GM18907 (cell line): ENCODE data around the gene ACRV1.
"Not testable (repeated sequence)": the region's sequence is repeated elsewhere in the genome, so short reads cannot be mapped to it uniquely, and the experiment has no call there.

Experiments used
- ATAC-seq: cut with Tn5 transposase; IDR thresholded peaks from one replicate; pipeline ENCODE4 v1.9.1; 2021; ENCODE audit warnings: mild to moderate bottlenecking, moderate library complexity; ENCODE audit not compliant: unreplicated experiment

The ACRV1 gene

DNA sequence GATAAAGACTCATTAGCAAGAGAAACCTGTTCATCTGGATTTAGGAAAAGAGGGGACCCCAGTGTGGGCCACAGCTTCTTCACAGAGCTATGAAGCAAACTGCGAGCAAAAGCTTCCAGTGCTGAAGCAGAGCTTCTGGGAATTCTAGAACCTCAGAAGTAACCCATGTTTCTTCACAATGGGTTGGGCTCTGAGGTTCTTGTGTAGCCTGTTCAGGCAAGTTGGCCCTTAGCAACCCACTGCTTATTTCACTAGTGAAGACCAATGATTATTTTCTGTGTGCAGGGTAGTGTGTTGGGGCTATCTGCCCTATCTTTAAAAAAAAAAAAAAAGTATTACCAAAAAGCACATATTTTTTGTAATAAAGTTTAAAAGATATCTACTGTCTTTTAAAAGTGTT, at the start of gene ACRV1:
Gene ACRV1 (minus strand): TSS at position 101 of the 400 bp plus-strand sequence. CDS start 67 bp downstream, at position 34.
- no peak for ATAC-seq

DNA sequence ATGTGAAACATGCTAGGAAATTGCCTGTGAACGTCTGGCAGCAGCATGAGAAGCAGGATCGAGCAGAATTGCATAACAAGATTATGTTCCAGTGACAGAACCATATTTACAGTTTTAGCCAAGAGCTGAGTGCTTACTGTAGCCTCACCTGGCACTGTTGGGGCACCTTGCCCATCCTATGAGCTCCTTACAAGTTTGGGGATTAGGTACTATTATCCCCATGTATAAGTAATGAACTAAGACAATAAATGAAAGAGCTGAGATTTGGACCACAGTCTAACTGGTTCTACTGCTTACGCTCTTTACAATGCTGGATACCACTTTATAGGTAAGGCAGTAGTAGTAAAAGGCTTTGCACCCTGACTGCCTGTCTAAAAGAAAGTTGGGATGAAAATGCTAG, 48.3 kb upstream of the ACRV1 start:
- ATAC-seq: no peak

GRCh38 chr11:125724125-125724524, 43.5 kb upstream of the ACRV1 start:
- ATAC-seq: no peak

DNA sequence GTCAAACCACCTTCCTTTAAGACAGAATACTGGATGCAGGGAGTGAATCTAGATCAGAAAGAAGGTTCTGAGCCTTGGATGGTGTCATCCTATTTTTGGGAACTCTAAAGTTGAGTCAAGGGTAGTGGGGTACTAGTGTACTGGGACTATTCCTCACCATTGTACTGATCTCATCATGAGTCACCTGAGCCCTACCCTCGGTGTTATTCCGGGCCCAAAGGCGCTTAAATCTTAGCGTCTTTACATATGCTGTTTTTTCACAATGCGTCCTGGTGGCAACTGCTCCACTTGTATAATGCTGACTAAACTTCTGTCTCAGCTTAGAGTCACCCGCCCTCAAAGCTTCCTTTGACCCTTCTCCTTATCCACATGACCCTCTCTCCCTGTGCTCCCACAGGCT, 40.1 kb upstream of the ACRV1 start:
- ATAC-seq: no peak

DNA sequence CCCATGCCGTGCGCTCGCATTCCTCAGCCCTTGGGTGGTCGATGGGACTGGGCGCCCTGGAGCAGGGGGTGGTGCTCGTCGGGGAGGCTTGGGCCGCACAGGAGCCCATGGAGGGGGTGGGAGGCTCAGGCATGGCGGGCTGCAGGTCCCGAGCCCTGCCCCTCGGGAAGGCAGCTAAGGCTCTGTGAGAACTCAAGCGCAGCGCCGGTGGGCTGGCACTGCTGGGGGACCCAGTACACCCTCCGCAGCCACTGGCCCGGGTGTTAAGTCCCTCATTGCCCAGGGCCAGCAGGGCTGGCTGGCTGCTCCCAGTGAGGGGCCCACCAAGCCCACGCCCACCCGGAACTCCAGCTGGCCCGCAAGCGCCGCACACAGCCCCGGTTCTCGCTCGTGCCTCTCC, 24.0 kb upstream of the ACRV1 start:
- ATAC-seq: not testable (repeated sequence)

DNA sequence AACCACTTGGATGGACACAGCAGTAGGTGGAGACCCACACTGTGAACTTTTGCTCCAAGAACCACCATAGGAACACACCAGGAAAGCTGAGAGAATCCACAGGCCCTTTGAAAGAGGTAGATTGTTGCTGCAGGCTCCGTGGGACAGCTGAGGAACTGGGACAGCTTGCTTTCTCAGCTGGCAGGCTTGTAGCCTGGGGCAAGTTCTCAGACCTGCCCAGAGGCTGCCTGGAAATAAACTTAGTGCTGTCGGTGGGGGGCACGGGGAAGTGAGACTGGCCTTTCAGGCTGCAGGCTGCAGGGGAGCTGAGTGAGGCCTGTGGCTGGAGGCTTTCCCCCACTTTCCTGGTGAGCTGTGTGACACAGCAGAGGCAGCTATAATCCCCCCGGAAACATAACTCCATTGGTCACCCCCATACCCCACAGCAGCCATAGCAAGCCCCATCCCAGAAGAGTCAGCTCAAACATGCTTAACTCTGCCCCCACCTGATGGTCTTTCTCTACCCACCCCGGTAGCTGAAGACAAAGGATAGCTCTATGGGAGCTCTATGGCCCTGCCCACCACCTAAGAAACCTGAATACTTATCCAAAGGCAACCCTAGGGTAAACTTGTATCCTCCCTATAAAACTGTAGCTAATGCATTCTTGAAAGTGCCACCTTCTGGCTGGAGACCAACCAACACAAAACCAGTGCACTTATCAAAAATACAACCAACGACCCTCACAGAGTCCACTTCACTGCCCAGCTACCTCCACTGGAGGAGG, 21.4 kb upstream of the ACRV1 start:
- no peak for ATAC-seq

DNA sequence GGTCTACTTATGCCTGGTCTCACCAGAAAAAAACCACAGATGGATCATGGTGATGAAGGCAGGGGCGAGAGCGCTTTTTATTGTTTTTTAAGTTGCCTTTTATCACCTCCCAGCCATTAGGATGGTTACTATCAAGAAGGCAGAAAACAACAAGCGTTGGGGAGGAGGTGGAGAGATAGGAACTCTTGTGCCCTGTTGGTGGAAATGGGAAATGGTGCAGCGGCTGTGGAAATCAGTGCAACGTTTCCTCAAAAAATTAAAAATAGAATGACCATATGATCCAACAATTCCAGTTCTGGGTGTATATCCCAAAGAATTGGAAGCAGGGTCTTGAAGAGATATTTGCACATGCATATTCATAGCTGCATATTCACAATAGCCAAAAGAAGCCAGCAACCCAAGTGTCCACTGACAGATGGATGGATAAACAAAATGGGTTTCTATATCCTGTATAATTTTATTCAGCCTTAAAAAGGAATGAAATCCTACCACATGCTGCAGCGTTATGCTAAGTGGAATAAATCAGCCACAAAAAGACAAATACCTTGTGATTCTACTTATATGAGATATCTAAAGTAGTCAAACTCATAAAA, 20.5 kb upstream of the ACRV1 start:
- no peak for ATAC-seq

DNA sequence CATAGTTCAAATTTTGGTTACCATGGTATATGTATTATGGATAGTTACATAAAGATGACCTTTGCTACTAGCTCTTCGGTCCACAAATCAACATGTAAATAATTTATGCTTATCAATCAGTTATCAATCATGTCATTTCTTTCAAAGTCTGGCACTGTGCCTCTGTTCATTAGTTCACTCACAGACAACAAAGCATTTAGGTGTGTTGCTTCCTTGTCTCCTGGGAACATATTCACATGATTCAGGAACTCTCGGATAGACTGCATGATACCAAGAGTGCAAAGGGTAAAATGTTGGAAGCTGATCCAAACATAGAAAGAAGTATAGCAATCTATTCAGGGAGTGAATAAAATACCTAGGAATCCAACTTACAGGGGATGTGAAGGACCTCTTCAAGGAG, 14.3 kb upstream of the ACRV1 start:
- no peak for ATAC-seq

- ATAC-seq: no peak
Measured at GRCh38 chr11:125692887-125693286, 12.2 kb upstream of the ACRV1 start.

DNA sequence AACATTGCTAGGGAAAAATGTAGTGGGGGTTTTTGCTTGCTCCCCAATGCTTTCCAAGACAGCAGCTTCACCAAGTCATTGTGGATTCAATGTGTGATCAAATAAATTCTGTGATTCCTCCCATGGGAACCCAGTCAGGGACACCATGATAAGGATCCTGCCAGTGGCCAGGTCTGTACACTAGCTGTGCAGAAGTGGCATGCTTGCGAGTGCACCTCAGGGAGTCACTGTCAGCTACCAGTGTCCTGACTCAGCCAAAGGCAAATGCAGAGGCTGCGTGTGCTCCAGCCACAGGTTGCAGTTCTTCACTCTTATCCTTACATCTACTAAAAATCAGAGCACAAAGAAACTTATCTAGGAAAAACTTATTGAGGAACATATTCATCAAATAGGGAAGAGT, 9.4 kb upstream of the ACRV1 start:
- ATAC-seq: no peak

DNA sequence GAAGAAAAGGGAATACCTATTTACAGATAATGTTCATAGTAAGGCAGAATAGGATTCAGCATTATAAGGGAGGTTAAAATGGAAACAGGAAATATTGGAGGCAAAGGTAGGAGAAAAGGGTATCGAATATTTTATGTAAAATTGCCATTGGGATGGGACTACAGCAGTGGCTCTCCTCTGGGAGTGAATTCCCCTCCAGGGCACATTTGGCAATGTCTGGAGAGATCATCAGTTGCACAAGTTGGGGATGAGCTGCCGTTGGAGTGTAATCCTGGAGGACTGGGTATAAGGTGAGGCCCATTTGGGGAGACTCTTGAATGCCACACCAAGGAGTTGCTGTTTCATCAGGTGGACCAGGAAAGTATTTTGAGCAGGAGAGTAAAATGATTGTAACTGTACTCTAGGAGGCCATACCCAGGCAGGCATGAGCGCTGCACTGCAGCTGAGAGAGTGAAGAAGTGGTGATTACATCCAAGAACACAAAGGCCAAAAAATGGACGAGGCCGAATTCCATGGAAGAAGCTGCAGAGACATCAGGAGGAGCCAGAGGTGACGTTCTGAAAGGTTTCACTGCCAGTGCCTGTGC, 8.7 kb upstream of the ACRV1 start:
- ATAC-seq: no peak

- no peak for ATAC-seq
Measured at GRCh38 chr11:125688632-125689031, 8.0 kb upstream of the ACRV1 start.

GRCh38 chr11:125688066-125688465, 7.4 kb upstream of the ACRV1 start:
- no peak for ATAC-seq

- ATAC-seq: no peak
Measured at GRCh38 chr11:125685228-125685627, 4.6 kb upstream of the ACRV1 start.

DNA sequence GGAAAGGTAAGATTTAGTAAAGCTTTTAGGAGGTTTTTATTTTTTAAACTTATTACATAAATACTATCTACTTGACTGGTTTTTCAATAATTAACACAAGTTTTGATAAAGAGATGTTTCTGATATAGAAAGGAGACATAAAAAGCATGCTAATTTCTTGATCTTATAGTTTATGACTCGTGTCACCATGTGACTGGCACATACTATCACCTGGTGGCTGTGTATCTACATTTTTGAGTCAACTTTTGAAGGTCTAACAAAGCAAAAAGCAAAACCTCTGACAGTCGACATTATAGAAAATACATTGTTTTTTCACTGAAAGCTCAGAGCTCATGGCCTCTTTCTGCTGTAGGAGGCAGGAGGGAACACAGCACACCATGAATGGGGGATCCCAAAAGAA, 810 bp downstream of the ACRV1 start:
- no peak for ATAC-seq

DNA sequence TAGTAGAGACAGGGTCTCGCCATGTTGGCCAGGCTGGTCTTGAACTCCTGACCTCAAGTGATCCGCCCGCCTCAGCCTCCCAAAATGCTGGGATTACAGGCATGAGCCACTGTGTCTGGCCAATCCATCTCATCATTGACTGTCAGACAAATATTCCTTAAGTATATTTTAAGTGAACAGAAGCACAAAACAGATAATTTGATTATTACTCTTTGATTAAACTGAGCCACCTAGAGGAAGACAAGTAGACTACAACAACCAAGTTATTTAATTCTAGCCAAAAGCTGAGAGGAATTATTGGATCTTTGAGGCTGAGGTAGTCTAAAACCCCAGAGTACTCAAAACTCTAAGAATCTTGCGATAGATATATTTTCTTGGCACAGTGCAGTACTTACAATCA, 1.2 kb downstream of the ACRV1 start:
- no peak for ATAC-seq

DNA sequence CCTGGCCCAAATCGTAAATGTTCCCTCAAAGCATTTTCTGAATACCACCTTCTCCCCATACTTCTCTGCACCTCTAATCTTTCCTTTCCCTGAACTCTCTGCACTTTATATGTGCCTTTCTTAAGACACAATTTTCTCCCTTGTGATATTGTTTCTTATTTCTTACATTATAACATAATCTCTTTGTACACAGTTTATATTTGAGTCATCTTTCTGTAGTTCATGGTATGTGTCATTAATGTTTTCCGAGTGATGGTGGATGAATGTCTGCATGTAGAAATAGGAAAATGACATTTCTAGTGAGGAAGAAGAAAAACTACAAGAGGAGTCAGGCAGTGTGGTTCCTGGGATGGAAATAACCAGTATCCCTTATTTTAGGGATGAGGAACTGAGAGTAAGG, 5.5 kb downstream of the ACRV1 start:
- no peak for ATAC-seq

- ATAC-seq: no peak
Measured at GRCh38 chr11:125674210-125674609, 6.4 kb downstream of the ACRV1 start.

DNA sequence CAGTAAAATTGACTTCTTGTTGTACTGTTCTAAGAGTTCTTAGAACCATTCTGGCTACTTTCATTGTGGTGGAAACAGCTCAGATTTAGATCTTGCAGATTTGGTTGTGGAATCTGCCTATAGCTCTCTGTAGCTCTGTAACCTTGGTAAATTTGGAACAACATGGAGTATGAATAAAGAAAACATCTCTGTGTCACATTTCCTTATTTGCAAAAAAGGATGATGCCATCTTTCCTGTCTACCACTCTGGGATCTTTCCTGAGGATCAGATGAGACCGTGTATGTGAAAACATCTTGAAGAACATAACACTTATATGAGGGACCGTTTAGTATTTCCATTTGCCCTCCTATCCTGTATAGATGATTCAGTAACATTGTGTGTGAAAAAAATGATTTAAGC, 9.1 kb downstream of the ACRV1 start:
- ATAC-seq: no peak

GRCh38 chr11:125670172-125670571, 10.5 kb downstream of the ACRV1 start:
- no peak for ATAC-seq

GRCh38 chr11:125667151-125667550, 13.5 kb downstream of the ACRV1 start:
- ATAC-seq: no peak

DNA sequence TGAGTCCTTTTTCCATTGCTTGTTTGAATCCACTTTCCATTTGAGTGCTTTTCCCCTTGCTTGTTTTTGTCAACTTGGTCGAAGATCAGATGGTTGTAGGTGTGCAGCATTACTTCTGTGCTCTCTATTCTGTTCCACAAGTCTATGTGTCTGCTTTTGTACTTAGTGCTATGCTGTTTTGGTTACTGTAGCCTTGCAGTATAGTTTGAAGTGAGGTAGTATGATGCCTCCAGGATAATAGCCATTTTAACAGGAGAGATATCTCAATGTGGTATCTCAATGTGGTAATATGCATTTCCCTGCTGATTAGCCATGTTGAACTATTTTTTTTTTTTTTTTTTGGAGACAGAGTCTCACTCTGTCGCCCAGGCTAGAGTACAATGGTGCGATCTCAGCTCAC, 16.7 kb downstream of the ACRV1 start:
- no peak for ATAC-seq
